GM21447 (cell line): ENCODE data around the gene UVSSA.

ENCODE experiments used
- ATAC-seq: cut with Tn5 transposase; IDR thresholded peaks from one replicate; pipeline ENCODE4 v1.9.1; 2021; ENCODE audit not compliant: unreplicated experiment

The UVSSA gene

GRCh38 chr4:1373892-1374705 lies 27.1 kb downstream of the UVSSA start:
- no peak for ATAC-seq

- ATAC-seq, result no peak
Measured at GRCh38 chr4:1374706-1375045, 27.7 kb downstream of the UVSSA start.

- ATAC-seq, result no peak
Measured at GRCh38 chr4:1375051-1375721, 28.2 kb downstream of the UVSSA start.

- ATAC-seq, result no peak
Measured at GRCh38 chr4:1375761-1376322, 28.8 kb downstream of the UVSSA start.

- no peak for ATAC-seq
Measured at GRCh38 chr4:1376391-1376840, 29.4 kb downstream of the UVSSA start.

GRCh38 chr4:1376841-1377605 lies 30.0 kb downstream of the UVSSA start:
- ATAC-seq, result no peak

- ATAC-seq, result no peak
Measured at GRCh38 chr4:1377606-1378261, 30.7 kb downstream of the UVSSA start.

GRCh38 chr4:1378559-1379231 lies 31.7 kb downstream of the UVSSA start:
- ATAC-seq, result no peak

- no peak for ATAC-seq
Measured at GRCh38 chr4:1379351-1379781, 32.4 kb downstream of the UVSSA start.

GRCh38 chr4:1379801-1380331 lies 32.9 kb downstream of the UVSSA start:
- ATAC-seq, result no peak

GRCh38 chr4:1380368-1381151 lies 33.6 kb downstream of the UVSSA start:
- ATAC-seq, result no peak

GRCh38 chr4:1381181-1381621 lies 34.2 kb downstream of the UVSSA start:
- ATAC-seq, result no peak

- no peak for ATAC-seq
Measured at GRCh38 chr4:1381944-1382541, 35.0 kb downstream of the UVSSA start.

GRCh38 chr4:1382776-1383727 lies 36.0 kb downstream of the UVSSA start:
- ATAC-seq, result no peak

- ATAC-seq, result no peak
Measured at GRCh38 chr4:1383728-1384591, 37.0 kb downstream of the UVSSA start.

- ATAC-seq, result no peak
Measured at GRCh38 chr4:1384675-1385372, 37.8 kb downstream of the UVSSA start.
